ENCODE measurements around the gene ABCA6.

The ABCA6 gene

GRCh38 chr17:69143151-69143550 is 1.5 kb upstream of the ABCA6 start:
- DNase-seq (ENCODE audit: extremely low spot score, insufficient read length, low read depth) = no peak
- FAIRE-seq = no peak

DNA sequence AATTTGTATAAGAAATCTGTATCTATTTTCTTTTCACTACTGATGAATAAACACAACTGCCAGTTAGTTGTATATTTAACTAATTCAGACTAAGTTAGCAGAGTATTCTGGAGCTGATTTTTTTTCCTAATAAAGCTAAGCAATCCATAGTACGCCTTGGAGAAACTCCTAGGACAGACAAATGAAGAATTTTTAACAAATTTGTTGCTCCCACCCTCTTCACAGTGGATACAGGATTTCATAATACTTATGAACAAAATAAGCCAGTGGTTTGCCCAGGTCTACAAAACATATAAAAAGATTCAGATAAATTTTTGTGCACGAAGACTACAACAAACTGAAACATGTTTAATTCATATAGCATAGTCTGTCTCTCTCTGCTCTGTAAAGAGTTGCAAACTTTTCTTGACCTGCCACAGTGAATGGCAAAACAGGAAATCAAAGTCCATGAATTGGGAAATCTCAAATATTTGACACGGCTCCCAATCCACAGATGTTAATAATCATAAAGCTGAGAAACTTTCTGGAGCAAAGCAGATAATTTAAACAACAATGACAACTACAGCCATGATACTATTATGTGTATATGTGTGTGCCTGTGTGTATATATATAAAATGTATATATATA is 594 bp upstream of the ABCA6 start:
- no peak for DNase-seq (ENCODE audit: extremely low spot score, insufficient read length, low read depth)
- no peak for FAIRE-seq

DNA sequence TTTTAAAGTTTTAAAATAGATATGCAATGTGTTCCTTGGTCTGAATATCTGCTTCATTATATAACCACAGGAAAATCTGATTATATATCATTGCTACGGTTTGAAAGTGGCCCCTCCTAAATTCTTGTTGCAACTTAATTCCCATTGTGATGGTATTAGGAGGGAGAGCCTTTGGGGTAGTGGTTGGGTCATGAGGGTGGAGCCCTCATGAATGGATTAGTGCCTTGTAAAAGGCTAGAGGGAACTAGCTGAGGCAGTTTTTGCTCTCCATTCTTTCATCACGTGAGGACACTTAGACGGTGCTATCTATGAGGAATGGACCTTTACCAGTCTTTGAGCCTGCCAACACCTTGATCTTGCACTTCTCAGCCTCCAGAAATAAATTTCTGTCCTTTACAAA is 7.6 kb downstream of the ABCA6 start:
- FAIRE-seq (no peak), DNase-seq (ENCODE audit: extremely low spot score, insufficient read length, low read depth) (no peak)

GRCh38 chr17:69130627-69131296 is 10.9 kb downstream of the ABCA6 start:
- DNase-seq (ENCODE audit: extremely low spot score, insufficient read length, low read depth) (no peak), FAIRE-seq (no peak)

- no peak for FAIRE-seq
- DNase-seq (ENCODE audit: extremely low spot score, insufficient read length, low read depth) = no peak
These were observed 18.1 kb downstream of the ABCA6 start for GRCh38 chr17:69123626-69124025.

DNA sequence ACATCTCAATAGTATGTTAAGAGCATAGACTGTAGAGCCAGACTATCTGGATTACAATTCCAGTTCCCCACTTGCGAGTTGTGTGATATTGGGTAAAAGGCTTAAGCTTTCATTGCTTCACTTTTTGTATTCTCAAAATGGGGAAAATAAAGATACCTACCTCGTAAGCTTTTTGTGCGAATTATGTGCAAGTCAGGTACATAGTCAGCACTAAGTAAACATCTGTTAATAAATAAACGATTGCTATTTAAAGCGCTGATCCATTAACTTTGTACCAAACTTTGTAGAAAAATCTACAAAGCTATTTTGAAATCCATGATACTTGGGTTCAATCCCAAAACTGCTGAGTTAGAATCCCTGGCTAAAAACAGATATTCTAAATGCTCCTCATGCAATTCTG is 19.6 kb downstream of the ABCA6 start:
- no peak for DNase-seq (ENCODE audit: extremely low spot score, insufficient read length, low read depth)
- no peak for FAIRE-seq

- peak; percentile 44 for FAIRE-seq
- no peak for DNase-seq (ENCODE audit: extremely low spot score, insufficient read length, low read depth)
These were observed 23.6 kb downstream of the ABCA6 start for GRCh38 chr17:69117855-69118784.

- DNase-seq (ENCODE audit: extremely low spot score, insufficient read length, low read depth) = no peak
- peak; percentile 26 for FAIRE-seq
These were observed 29.9 kb downstream of the ABCA6 start for GRCh38 chr17:69111794-69112193.

- FAIRE-seq = no peak
- DNase-seq (ENCODE audit: extremely low spot score, insufficient read length, low read depth) = no peak
These were observed 35.6 kb downstream of the ABCA6 start for GRCh38 chr17:69105907-69106730.

DNA sequence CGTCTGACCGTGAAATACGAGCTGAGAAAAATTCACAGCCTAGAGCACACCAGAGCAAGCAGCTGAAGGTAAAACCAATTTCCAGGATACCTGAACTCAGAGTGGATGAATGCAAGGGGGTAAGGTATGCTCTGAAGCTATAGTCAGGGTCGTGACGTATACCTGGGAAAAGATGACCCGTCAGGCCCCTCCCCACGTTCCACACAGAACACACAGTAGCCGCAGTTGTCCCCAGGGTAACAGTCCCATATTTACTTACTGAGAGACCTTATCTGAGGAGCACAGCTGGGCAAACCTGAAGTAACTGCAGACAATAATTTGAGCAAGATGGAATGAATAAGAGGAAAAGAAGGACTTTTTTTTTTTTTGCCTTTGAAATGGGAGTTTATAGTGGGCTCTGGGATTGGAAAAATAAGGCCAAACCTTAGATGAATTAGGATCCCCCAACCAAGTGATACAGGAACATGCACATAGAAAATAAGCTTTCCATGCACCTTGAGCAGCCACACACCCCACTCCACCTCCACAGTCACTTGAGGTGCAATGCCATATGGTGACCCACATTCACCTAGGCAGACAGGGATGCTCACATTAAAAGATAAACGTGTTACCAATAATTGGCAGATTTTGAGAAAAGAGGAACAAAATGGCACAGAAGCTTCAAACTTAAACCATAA is 38.0 kb downstream of the ABCA6 start:
- FAIRE-seq (no peak), DNase-seq (ENCODE audit: extremely low spot score, insufficient read length, low read depth) (no peak)

- DNase-seq (ENCODE audit: extremely low spot score, insufficient read length, low read depth) (no peak), FAIRE-seq (no peak)
These were observed 43.1 kb downstream of the ABCA6 start for GRCh38 chr17:69098625-69099024.

- no peak for DNase-seq (ENCODE audit: extremely low spot score, insufficient read length, low read depth)
- FAIRE-seq = no peak
These were observed 45.2 kb downstream of the ABCA6 start for GRCh38 chr17:69096541-69096940.

- FAIRE-seq = no peak
- no peak for DNase-seq (ENCODE audit: extremely low spot score, insufficient read length, low read depth)
These were observed 47.7 kb downstream of the ABCA6 start for GRCh38 chr17:69093995-69094394.

- DNase-seq (ENCODE audit: extremely low spot score, insufficient read length, low read depth) (no peak), FAIRE-seq (peak; percentile 58)
These were observed 48.4 kb downstream of the ABCA6 start for GRCh38 chr17:69093279-69093789.

DNA sequence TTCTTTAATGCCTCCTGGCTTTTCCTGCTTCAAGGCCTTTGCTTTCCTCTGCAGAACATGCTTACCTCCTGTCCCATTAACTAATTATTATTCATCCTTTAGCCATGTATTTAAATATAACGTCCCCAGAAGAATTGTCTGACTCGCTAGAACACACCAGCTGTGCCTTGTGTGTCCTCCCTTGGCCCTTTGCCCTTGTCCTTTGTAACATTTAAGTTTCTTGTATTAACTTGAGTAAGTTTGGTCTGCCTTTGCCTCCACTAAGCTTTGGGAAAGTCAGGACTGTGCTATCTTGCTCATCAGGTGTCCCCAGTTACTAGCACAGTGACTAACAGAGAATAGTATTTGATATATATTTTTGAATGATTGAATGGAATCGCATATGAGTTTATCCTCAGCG is 51.3 kb downstream of the ABCA6 start:
- DNase-seq (ENCODE audit: extremely low spot score, insufficient read length, low read depth) = no peak
- FAIRE-seq = no peak

GRCh38 chr17:69088643-69089200 is 53.0 kb downstream of the ABCA6 start:
- FAIRE-seq = no peak
- DNase-seq (ENCODE audit: extremely low spot score, insufficient read length, low read depth) = no peak

DNA sequence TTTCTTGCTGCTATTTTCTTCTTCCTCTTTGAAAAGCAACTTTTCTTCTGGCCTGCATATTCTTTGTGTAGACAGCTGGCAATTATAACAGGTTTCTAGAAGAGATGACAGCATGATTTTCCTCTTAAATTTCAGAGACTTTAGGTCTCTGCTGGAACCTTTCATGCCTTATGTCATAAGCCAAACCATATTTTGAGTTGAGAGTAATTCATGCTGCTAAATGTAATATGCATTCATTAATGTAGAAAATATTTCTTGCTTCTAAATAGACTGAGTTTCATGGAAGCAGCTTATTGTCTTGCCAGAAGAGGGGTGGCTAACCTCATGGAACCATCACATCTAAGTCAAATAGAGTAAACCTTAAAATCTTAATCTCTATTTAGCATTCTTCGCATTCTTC is 55.1 kb downstream of the ABCA6 start:
- no peak for DNase-seq (ENCODE audit: extremely low spot score, insufficient read length, low read depth)
- FAIRE-seq = no peak

DNA sequence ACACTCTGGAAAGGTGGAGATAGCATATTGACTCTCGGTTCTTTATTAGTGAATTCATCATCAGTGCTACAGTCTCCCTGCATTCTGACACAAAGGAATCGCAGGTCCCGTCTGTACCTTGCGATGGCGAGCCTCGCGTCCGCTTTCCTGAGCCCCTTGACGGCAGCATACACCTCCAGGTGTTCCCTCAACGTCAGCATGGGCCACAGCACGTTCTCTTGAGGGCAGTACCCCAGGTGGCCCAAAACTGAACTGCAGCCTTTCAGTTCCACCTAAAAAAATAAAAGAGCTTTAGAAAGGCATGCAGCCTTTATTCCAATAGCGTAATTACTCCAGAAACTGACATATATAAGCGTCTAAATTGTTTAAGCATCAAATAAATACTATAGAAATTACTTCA is 56.8 kb downstream of the ABCA6 start:
- no peak for DNase-seq (ENCODE audit: extremely low spot score, insufficient read length, low read depth)
- no peak for FAIRE-seq

DNA sequence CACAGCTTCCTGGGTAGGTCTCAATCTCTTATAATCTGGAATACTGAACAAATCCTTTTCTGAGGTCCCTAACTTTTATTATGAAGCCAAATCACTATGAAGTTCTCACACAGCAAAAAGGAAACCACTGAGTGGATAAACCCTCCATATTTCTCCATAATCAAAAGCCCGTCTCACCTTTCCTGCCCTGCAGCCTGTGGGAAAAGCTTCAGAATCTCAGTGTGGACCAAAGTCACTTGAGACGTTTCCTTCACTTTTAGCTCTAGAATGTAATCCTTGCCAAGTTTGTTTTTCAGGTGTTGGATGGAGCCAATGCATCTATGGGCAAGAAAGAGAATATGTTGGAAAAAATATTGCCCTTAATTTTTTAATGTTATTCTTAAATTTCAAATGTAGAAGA is 59.0 kb downstream of the ABCA6 start:
- FAIRE-seq (no peak), DNase-seq (ENCODE audit: extremely low spot score, insufficient read length, low read depth) (no peak)
